ENCODE results near the gene NUP160. TPM values are rescaled to one million over a fixed set of nuclear protein-coding genes. Genes with fewer than 3 reads are reported as not detected.
"Not testable (repeated sequence)": the region's sequence is repeated elsewhere in the genome, so short reads cannot be mapped to it uniquely, and the experiment has no call there.

Gene NUP160
- total RNA-seq, 6 experiments from 2014 or later: 9.5 to 14.3 (median 11.2) TPM

GRCh38 chr11:47819743-47820142 is 28.4 kb downstream of the NUP160 start:
- no peak overlapping the region for H3K4me3 ChIP-seq
- no peaks in the 10 kb centered on the region for H3K27me3 ChIP-seq
- ATAC-seq (no peak), DNase-seq (no peak)
- intact Hi-C loops (cut with DNase I): no loop called here
- peaks cover 0 to 33% (median 19%) of the 10 kb centered on the region in 4 donors for H3K36me3 ChIP-seq
- H3K4me1 ChIP-seq: no peaks in the 10 kb centered on the region
- H3K9me3 ChIP-seq: no peaks in the 10 kb centered on the region
- H3K27ac ChIP-seq: no peak overlapping the region
- no peak for TF ChIP-seq POLR2A (IDR thresholded peaks at IDR 0.05)
- TF ChIP-seq CTCF (IDR thresholded peaks at IDR 0.05): no peak

DNA sequence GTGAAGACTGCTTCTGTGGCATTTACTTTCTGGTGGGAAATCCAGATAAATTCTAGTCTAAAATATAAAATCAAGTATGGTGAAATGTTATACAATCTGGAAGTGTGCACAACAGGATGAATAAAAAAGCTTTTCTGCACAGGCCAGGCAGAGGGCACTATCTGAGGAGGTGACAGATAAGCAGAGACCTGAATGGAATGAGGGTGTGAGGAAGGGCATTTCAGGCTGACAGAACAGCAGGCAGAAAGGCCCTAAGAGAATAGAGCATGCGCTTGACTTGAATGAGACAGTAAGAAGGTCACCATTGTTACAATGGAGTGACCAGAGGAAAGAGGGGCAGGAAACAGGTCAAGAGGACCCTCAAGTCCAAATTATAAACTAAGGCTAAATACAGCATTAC is 47.4 kb downstream of the NUP160 start:
- ATAC-seq (no peak), DNase-seq (no peak)
- no peak for TF ChIP-seq POLR2A (IDR thresholded peaks at IDR 0.05)
- TF ChIP-seq CTCF (IDR thresholded peaks at IDR 0.05): no peak
- Histone ChIP-seq H3K27me3 (no peaks in the 10 kb centered on the region), H3K27ac (no peak overlapping the region), H3K9me3 (no peaks in the 10 kb centered on the region), H3K4me3 (no peak overlapping the region), H3K36me3 (peaks cover 0 to 83% (median 36%) of the 10 kb centered on the region in 4 donors), H3K4me1 (no peaks in the 10 kb centered on the region)
- intact Hi-C loops (cut with DNase I): no loop called here
- 67% methylated on average over 1 of the region's 1 CpG for WGBS (ENCODE audit: insufficient coverage, low coverage, low lambda C conversion rate, missing lambda C conversion rate)

DNA sequence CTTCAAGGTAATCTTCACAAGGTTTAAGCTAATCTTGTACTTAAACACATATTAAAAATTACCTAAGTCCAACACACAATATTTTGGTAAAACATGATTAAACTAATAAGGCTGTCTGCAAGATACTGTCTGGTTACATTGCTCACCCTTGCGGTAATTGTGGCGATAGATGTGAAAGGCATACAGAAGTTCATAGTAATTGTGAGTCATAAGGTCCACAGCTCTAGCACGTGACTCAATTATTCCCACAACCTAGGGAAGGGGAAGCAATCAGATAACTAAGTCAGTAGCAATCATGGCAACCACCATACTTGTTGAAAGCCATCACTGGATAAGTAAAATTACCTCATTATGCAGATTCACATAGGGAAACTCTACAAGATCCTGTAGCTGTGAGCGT is 50.5 kb downstream of the NUP160 start:
- H3K4me1 ChIP-seq: no peaks in the 10 kb centered on the region
- H3K27me3 ChIP-seq: no peaks in the 10 kb centered on the region
- no peak overlapping the region for H3K4me3 ChIP-seq
- DNase-seq (no peak), ATAC-seq (no peak)
- peaks cover 0 to 87% (median 38%) of the 10 kb centered on the region in 4 donors for H3K36me3 ChIP-seq
- no peak overlapping the region for H3K27ac ChIP-seq
- intact Hi-C loops (cut with DNase I): no loop called here
- TF ChIP-seq POLR2A (IDR thresholded peaks at IDR 0.05): no peak
- no peak for TF ChIP-seq CTCF (IDR thresholded peaks at IDR 0.05)
- WGBS (ENCODE audit: insufficient coverage, low coverage, low lambda C conversion rate, missing lambda C conversion rate): 92% methylated on average over 3 of the region's 4 CpGs
- no peaks in the 10 kb centered on the region for H3K9me3 ChIP-seq

DNA sequence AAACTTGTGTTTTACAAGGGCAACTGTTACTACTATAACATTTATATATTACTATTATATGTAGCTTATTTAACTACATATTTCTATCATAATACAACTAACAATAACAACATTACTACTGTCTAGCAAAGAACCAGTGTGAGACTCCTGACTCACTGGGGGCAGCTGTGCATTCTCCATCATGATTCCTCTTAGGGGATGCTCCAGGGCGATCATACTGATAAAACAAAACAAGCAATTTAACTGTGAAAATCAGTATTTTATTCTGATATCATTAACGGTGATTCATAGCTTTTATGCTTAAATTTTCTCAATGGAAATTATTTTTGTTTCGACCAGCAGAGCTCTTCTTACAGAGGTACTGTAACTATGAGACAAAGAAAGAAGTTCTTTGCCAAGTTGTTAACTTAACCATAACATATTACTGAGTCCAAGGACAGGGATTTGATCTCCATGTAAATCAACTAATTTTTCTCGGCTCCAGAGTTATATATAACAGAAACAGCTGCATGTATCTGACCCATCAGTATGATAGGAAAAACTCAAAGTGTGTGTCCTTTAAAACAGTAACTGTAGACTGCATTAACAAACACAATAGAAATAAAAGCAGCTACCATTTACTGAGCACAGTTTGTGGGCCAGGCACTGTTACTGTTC is 56.2 kb downstream of the NUP160 start:
- ATAC-seq: no peak
- Histone ChIP-seq H3K4me3 (no peak overlapping the region), H3K27me3 (no peaks in the 10 kb centered on the region), H3K36me3 (peaks cover 0 to 71% (median 15%) of the 10 kb centered on the region in 4 donors), H3K4me1 (no peaks in the 10 kb centered on the region), H3K9me3 (no peaks in the 10 kb centered on the region), H3K27ac (no peak overlapping the region)
- WGBS (ENCODE audit: insufficient coverage, low coverage, low lambda C conversion rate, missing lambda C conversion rate): 92% methylated on average over 4 of the region's 4 CpGs
- intact Hi-C loops (cut with DNase I): no loop called here
- TF ChIP-seq POLR2A (IDR thresholded peaks at IDR 0.05): no peak
- TF ChIP-seq CTCF (IDR thresholded peaks at IDR 0.05): no peak
- no peak for DNase-seq

- ATAC-seq; DNase-seq; H3K4me3 ChIP-seq; H3K27me3 ChIP-seq; intact Hi-C loops (cut with DNase I); H3K9me3 ChIP-seq; H3K27ac ChIP-seq; H3K4me1 ChIP-seq: not testable (repeated sequence)
- peaks cover 0 to 76% (median 12%) of the 10 kb centered on the region in 4 donors for H3K36me3 ChIP-seq
- 100% methylated on average over 2 of the region's 8 CpGs for WGBS (ENCODE audit: insufficient coverage, low coverage, low lambda C conversion rate, missing lambda C conversion rate)
Observed at GRCh38 chr11:47790017-47790416, 58.1 kb downstream of the NUP160 start.

Measured in right lobe of liver (tissue), 6 donors.